Mesenchymal stem cell (in vitro differentiated cells and primary cell): ENCODE measurements around the gene MGMT.

Experiments
- DNase-seq: peaks from one replicate; pipeline ENCODE4 v3.0.0-alpha.2; 2013
- H2AFZ ChIP-seq: one replicate; pipeline ENCODE4 v1.6.1; 2013; ENCODE audit warnings: low read depth, mild to moderate bottlenecking, control low read depth, inconsistent platforms, low read length, moderate library complexity
- H2AK5ac ChIP-seq: 2 replicates; pipeline ENCODE4 v1.6.1; 2013; ENCODE audit warnings: low read length, moderate library complexity, mild to moderate bottlenecking, inconsistent platforms; ENCODE audit not compliant: severe bottlenecking
- H2BK120ac ChIP-seq: one replicate; pipeline ENCODE4 v1.6.1; 2013; ENCODE audit warnings: low read depth, mild to moderate bottlenecking, inconsistent platforms, low read length, moderate library complexity
- H2BK12ac ChIP-seq, 2 experiments: one replicate each; pipeline ENCODE4 v1.6.1; 2013; ENCODE audit warnings: inconsistent platforms in 2 of 2, low read length in 2 of 2, mild to moderate bottlenecking in 2 of 2, moderate library complexity in 2 of 2, control low read depth in 1 of 2
- H2BK15ac ChIP-seq: one replicate; pipeline ENCODE4 v1.6.1; 2013; ENCODE audit warnings: mild to moderate bottlenecking, low read depth, inconsistent platforms; ENCODE audit not compliant: poor library complexity, severe bottlenecking
- H2BK5ac ChIP-seq: 2 replicates; pipeline ENCODE4 v1.6.1; 2013; ENCODE audit warnings: low read depth, mild to moderate bottlenecking, low read length, control low read depth, inconsistent platforms; ENCODE audit not compliant: poor library complexity, severe bottlenecking
- H3K14ac ChIP-seq, 2 experiments: one replicate each; pipeline ENCODE4 v1.6.1; 2013; ENCODE audit warnings: inconsistent platforms in 2 of 2, low read length in 2 of 2, control low read depth in 1 of 2, mild to moderate bottlenecking in 1 of 2, moderate library complexity in 1 of 2
- H3K18ac ChIP-seq, 2 experiments: one replicate each; pipeline ENCODE4 v1.6.1; 2013; ENCODE audit warnings: inconsistent platforms in 2 of 2, low read length in 2 of 2, control low read depth in 1 of 2, low read depth in 1 of 2, mild to moderate bottlenecking in 1 of 2
- H3K23ac ChIP-seq, 2 experiments: one replicate each; pipeline ENCODE4 v1.6.1; 2013; ENCODE audit warnings: inconsistent platforms in 2 of 2, low read length in 2 of 2, mild to moderate bottlenecking in 2 of 2, moderate library complexity in 2 of 2, control low read depth in 1 of 2
- H3K27ac ChIP-seq: 2 replicates; pipeline ENCODE4 v1.5.1; 2013; ENCODE audit warnings: mild to moderate bottlenecking, moderate library complexity, low read length, control low read depth, inconsistent platforms; ENCODE audit not compliant: poor library complexity, severe bottlenecking
- H3K27me3 ChIP-seq, 2 experiments: 2 replicates each; pipeline versions ENCODE4 v1.6.1 to v1.7.0; 2013; ENCODE audit warnings: low read length in 2 of 2, mild to moderate bottlenecking in 2 of 2, moderate library complexity in 2 of 2, control low read depth in 1 of 2, inconsistent platforms in 1 of 2; ENCODE audit not compliant: control insufficient read depth in 1 of 2, insufficient read depth in 1 of 2
- H3K36me3 ChIP-seq, 2 experiments: 2 replicates each; pipeline versions ENCODE4 v1.6.1 to v1.7.0; 2013; ENCODE audit warnings: low read length in 2 of 2, control low read depth in 1 of 2, inconsistent platforms in 1 of 2, low read depth in 1 of 2, mild to moderate bottlenecking in 1 of 2; ENCODE audit not compliant: insufficient read depth in 2 of 2, control insufficient read depth in 1 of 2
- H3K4ac ChIP-seq, 2 experiments: one replicate each; pipeline ENCODE4 v1.6.1; 2013; ENCODE audit warnings: inconsistent platforms in 2 of 2, low read length in 2 of 2, mild to moderate bottlenecking in 2 of 2, moderate library complexity in 2 of 2, control low read depth in 1 of 2, low read depth in 1 of 2
- H3K4me1 ChIP-seq: 2 replicates; pipeline ENCODE4 v1.6.1; 2013; ENCODE audit warnings: low read depth, low read length, control low read depth; ENCODE audit not compliant: control insufficient read depth, insufficient read depth
- H3K4me2 ChIP-seq: 2 replicates; pipeline ENCODE4 v1.6.1; 2013; ENCODE audit warnings: low read length, mild to moderate bottlenecking, inconsistent platforms; ENCODE audit not compliant: poor library complexity, severe bottlenecking
- H3K4me3 ChIP-seq, 2 experiments: 2 replicates each; pipeline versions ENCODE4 v1.5.1 to v1.7.0; 2013; ENCODE audit warnings: low read length in 2 of 2, mild to moderate bottlenecking in 2 of 2, control low read depth in 1 of 2, low read depth in 1 of 2; ENCODE audit not compliant: insufficient read depth in 1 of 2
- H3K79me1 ChIP-seq: replicated peaks from 2 replicates; pipeline ENCODE4 v1.6.1; 2013; ENCODE audit warnings: mild to moderate bottlenecking, control low read depth, low read length, inconsistent platforms; ENCODE audit not compliant: poor library complexity, severe bottlenecking
- H3K9ac ChIP-seq: 2 replicates; pipeline ENCODE4 v1.7.0; 2013; ENCODE audit warnings: mild to moderate bottlenecking, low read length, moderate library complexity
- H3K9me3 ChIP-seq: 2 replicates; pipeline ENCODE4 v1.7.0; 2013; ENCODE audit warnings: mild to moderate bottlenecking, low read length; ENCODE audit not compliant: control insufficient read depth
- H4K8ac ChIP-seq: one replicate; pipeline ENCODE4 v1.6.1; 2013; ENCODE audit warnings: inconsistent platforms, mild to moderate bottlenecking, low read length, moderate library complexity
- H4K91ac ChIP-seq: one replicate; pipeline ENCODE4 v1.6.1; 2013; ENCODE audit warnings: mild to moderate bottlenecking, low read length, inconsistent platforms
- WGBS: methylation state at CpG from one replicate; pipeline ENCODE4 v1.1.7; 2013; ENCODE audit warnings: mixed read lengths; 5-methylcytosine and 5-hydroxymethylcytosine counted together

The MGMT gene

GRCh38 chr10:129696636-129697035 lies 229.6 kb downstream of the MGMT start:
- no peaks in the 10 kb centered on the region for H3K9me3 ChIP-seq
- H2BK15ac ChIP-seq: no peak overlapping the region
- no peaks in the 10 kb centered on the region for H3K27me3 ChIP-seq
- H3K79me1 ChIP-seq: peaks cover 7% of the 10 kb centered on the region
- no peak overlapping the region for H2BK12ac ChIP-seq
- no peak overlapping the region for H3K4ac ChIP-seq
- no peak overlapping the region for H2BK5ac ChIP-seq
- H3K36me3 ChIP-seq: peaks cover 0 to 4% of the 10 kb centered on the region in 2 experiments
- H3K9ac ChIP-seq: no peak overlapping the region
- WGBS: 93% methylated on average over 7 of the region's 7 CpGs
- no peak overlapping the region for H4K8ac ChIP-seq
- no peak overlapping the region for H3K4me2 ChIP-seq
- no peak for DNase-seq
- H3K14ac ChIP-seq: no peak overlapping the region
- no peak overlapping the region for H2AK5ac ChIP-seq
- no peak overlapping the region for H3K27ac ChIP-seq
- H3K4me1 ChIP-seq: no peaks in the 10 kb centered on the region
- H3K23ac ChIP-seq: peak overlapping the region in 1 of 2 experiments; percentile 56
- H3K18ac ChIP-seq: no peak overlapping the region
- H4K91ac ChIP-seq: no peak overlapping the region
- no peak overlapping the region for H2BK120ac ChIP-seq
- H3K4me3 ChIP-seq: no peak overlapping the region
- H2AFZ ChIP-seq: no peak overlapping the region

- no peak overlapping the region for H3K27ac ChIP-seq
- H3K4me1 ChIP-seq: no peaks in the 10 kb centered on the region
- no peaks in the 10 kb centered on the region for H3K9me3 ChIP-seq
- H3K4me3 ChIP-seq: no peak overlapping the region
- 92% methylated on average over 15 of the region's 15 CpGs for WGBS
- H3K18ac ChIP-seq: no peak overlapping the region
- H3K27me3 ChIP-seq: no peaks in the 10 kb centered on the region
- H2BK120ac ChIP-seq: no peak overlapping the region
- no peak overlapping the region for H3K4me2 ChIP-seq
- DNase-seq: no peak
- H3K79me1 ChIP-seq: peaks cover 6% of the 10 kb centered on the region
- H3K36me3 ChIP-seq: peaks cover 0 to 4% of the 10 kb centered on the region in 2 experiments
- H3K14ac ChIP-seq: no peak overlapping the region
- H3K23ac ChIP-seq: no peak overlapping the region
- no peak overlapping the region for H3K4ac ChIP-seq
- no peak overlapping the region for H2BK12ac ChIP-seq
- no peak overlapping the region for H2AFZ ChIP-seq
- H2AK5ac ChIP-seq: no peak overlapping the region
- no peak overlapping the region for H4K91ac ChIP-seq
- H3K9ac ChIP-seq: no peak overlapping the region
- no peak overlapping the region for H2BK15ac ChIP-seq
- no peak overlapping the region for H2BK5ac ChIP-seq
- H4K8ac ChIP-seq: no peak overlapping the region
Measured at GRCh38 chr10:129697463-129698247, 230.6 kb downstream of the MGMT start.

GRCh38 chr10:129699722-129700340 lies 232.8 kb downstream of the MGMT start:
- no peaks in the 10 kb centered on the region for H3K9me3 ChIP-seq
- no peak overlapping the region for H3K4ac ChIP-seq
- peaks cover 2% of the 10 kb centered on the region for H3K4me1 ChIP-seq
- no peak overlapping the region for H3K18ac ChIP-seq
- no peak overlapping the region for H3K23ac ChIP-seq
- no peak overlapping the region for H2BK120ac ChIP-seq
- 87% methylated on average over 15 of the region's 15 CpGs for WGBS
- no peak overlapping the region for H3K4me2 ChIP-seq
- H3K14ac ChIP-seq: no peak overlapping the region
- H4K91ac ChIP-seq: no peak overlapping the region
- no peak overlapping the region for H3K9ac ChIP-seq
- no peak for DNase-seq
- H2AK5ac ChIP-seq: no peak overlapping the region
- H2BK5ac ChIP-seq: no peak overlapping the region
- peaks cover 0 to 5% of the 10 kb centered on the region in 2 experiments for H3K36me3 ChIP-seq
- no peak overlapping the region for H4K8ac ChIP-seq
- H3K27me3 ChIP-seq: no peaks in the 10 kb centered on the region
- H3K27ac ChIP-seq: no peak overlapping the region
- no peak overlapping the region for H2AFZ ChIP-seq
- H2BK12ac ChIP-seq: no peak overlapping the region
- H3K79me1 ChIP-seq: peaks cover 6% of the 10 kb centered on the region
- no peak overlapping the region for H3K4me3 ChIP-seq
- H2BK15ac ChIP-seq: no peak overlapping the region

GRCh38 chr10:129702605-129703004 lies 235.6 kb downstream of the MGMT start:
- H2BK120ac ChIP-seq: no peak overlapping the region
- no peak overlapping the region for H2AK5ac ChIP-seq
- H3K36me3 ChIP-seq: peaks cover 0 to 25% of the 10 kb centered on the region in 2 experiments
- no peak overlapping the region for H3K9ac ChIP-seq
- peaks cover 3% of the 10 kb centered on the region for H3K4me1 ChIP-seq
- no peak overlapping the region for H3K14ac ChIP-seq
- H3K18ac ChIP-seq: no peak overlapping the region
- H2AFZ ChIP-seq: no peak overlapping the region
- H3K4me3 ChIP-seq: no peak overlapping the region
- H3K4ac ChIP-seq: no peak overlapping the region
- no peak overlapping the region for H2BK15ac ChIP-seq
- H3K9me3 ChIP-seq: no peaks in the 10 kb centered on the region
- 94% methylated on average over 14 of the region's 17 CpGs for WGBS
- DNase-seq: no peak
- peaks cover 6% of the 10 kb centered on the region for H3K79me1 ChIP-seq
- no peak overlapping the region for H2BK12ac ChIP-seq
- no peak overlapping the region for H3K4me2 ChIP-seq
- H4K91ac ChIP-seq: no peak overlapping the region
- H3K27ac ChIP-seq: no peak overlapping the region
- no peak overlapping the region for H2BK5ac ChIP-seq
- no peak overlapping the region for H3K23ac ChIP-seq
- no peaks in the 10 kb centered on the region for H3K27me3 ChIP-seq
- no peak overlapping the region for H4K8ac ChIP-seq
